ENCODE measurements around the gene PVALEF. TPM values are rescaled to one million over a fixed set of nuclear protein-coding genes. Genes with fewer than 3 reads are reported as not detected.

The PVALEF gene
- total and polyA plus RNA-seq, 2 of the 8 experiments (the other 6 are each of a cell fraction or from before 2014, with no cell fraction given) = 0.03 TPM; not detected in 1

DNA sequence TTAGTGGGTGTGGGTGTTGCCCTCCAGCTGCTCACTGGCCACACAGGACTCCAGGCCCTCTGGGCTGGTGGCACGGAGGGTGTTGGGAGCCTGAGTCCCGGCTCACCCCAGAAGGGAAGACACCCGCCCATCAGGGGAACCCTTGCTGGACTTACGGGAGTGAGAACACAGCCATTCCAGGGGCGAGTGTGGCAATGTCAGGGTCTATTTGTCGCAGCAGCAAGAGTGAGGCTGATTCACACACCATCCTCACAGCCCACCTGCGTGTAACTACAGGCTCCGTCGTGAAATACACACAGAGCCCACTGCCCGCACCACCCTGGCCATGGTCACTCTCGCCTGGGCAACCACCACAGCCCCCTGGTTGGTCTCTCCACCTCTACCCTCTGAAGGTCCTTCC lies 18.5 kb downstream of the PVALEF start:
- Histone ChIP-seq H3K4me2 (ENCODE audit: insufficient read depth in 1 of 2, low read depth in 2 of 2, low read length in 2 of 2) (no peak overlapping the region), H3K36me3 (ENCODE audit: control insufficient read depth in 2 of 4, insufficient read depth in 4 of 4, low read length in 3 of 4) (no peaks in the 10 kb centered on the region; a peak in 2 of 8 replicates), H2BK15ac (ENCODE audit: low read length) (no peak overlapping the region), H3K4me3 (ENCODE audit: extremely low read depth in 1 of 4, insufficient read depth in 2 of 4, low read depth in 3 of 4, low read length in 4 of 4) (no peak overlapping the region), H3K18ac (ENCODE audit: extremely low read depth, low read length) (no peak overlapping the region), H3K27ac (ENCODE audit: low read depth, low read length) (no peak overlapping the region), H2BK120ac (replicated peaks; ENCODE audit: low read depth, low read length) (no peak overlapping the region), H3K23ac (ENCODE audit: insufficient read length) (no peak overlapping the region), H2AK5ac (ENCODE audit: low read depth, low read length) (no peak overlapping the region), H4K5ac (ENCODE audit: insufficient read length, low read depth, low read length) (no peak overlapping the region), H3K79me2 (ENCODE audit: control insufficient read depth in 1 of 2, insufficient read depth in 2 of 2, low read length in 2 of 2) (no peaks in the 10 kb centered on the region), H3K23me2 (ENCODE audit: low read depth, low read length) (no peaks in the 10 kb centered on the region), H3K79me1 (ENCODE audit: low read depth, low read length) (no peaks in the 10 kb centered on the region), H3K9ac (replicated peaks in 1 of 4; ENCODE audit: extremely low read depth in 1 of 4, low read depth in 3 of 4, low read length in 3 of 4) (no peak overlapping the region), H3K4ac (replicated peaks; ENCODE audit: insufficient read length, low read depth, low read length) (no peak overlapping the region), H2BK12ac (ENCODE audit: low read depth, low read length) (no peak overlapping the region), H3K27me3 (replicated peaks in 1 of 4; ENCODE audit: control insufficient read depth in 3 of 4, extremely low read depth in 1 of 4, insufficient read depth in 3 of 4, low read length in 3 of 4) (no peaks in the 10 kb centered on the region), H4K20me1 (replicated peaks in 1 of 2; ENCODE audit: control insufficient read depth in 1 of 2, insufficient read depth in 2 of 2, low read length in 2 of 2) (peaks cover 0 to 3% of the 10 kb centered on the region in 2 experiments), H4K91ac (replicated peaks; ENCODE audit: insufficient read length, low read length) (no peak overlapping the region), H4K8ac (ENCODE audit: extremely low read depth, insufficient read depth, low read length) (0 out of 2 replicates have a peak overlapping the region, but pooled peaks have one; percentile 51), H2BK20ac (ENCODE audit: low read length) (no peak overlapping the region), H2AFZ (ENCODE audit: low read length) (no peak overlapping the region), H2BK5ac (ENCODE audit: low read depth, low read length) (no peak overlapping the region), H3K4me1 (replicated peaks in 1 of 4; ENCODE audit: control insufficient read depth in 3 of 4, insufficient read depth in 4 of 4, low read length in 3 of 4) (peaks cover 0 to 5% (median under 1%) of the 10 kb centered on the region in 4 experiments; a peak in 2 of 7 replicates), H3K56ac (replicated peaks; ENCODE audit: insufficient read length, low read depth, low read length) (no peak overlapping the region), H3K14ac (ENCODE audit: insufficient read length) (no peak overlapping the region), H3K9me3 (ENCODE audit: insufficient read depth in 2 of 2, low read depth in 1 of 2, low read length in 1 of 2) (no peaks in the 10 kb centered on the region; a peak in 1 of 4 replicates)
- DNase-seq (ENCODE audit: low read depth in 1 of 2, low spot score in 2 of 2) (no peak), FAIRE-seq (no peak)
- ChIA-PET POLR2A (ENCODE audit: partially characterized antibody) (no interaction called here), CTCF (ENCODE audit: partially characterized antibody) (interaction anchor here (1.2 to 1.3 kb wide), 2 partner anchors 11 to 82 kb away, joined by 3 to 4 read pairs; no protein-coding TSS in a partner anchor)
- WGBS, 2 experiments (ENCODE audit: extremely low coverage in 1 of 2, insufficient coverage in 1 of 2, insufficient read length in 1 of 2, insufficient replicate concordance in 2 of 2, low coverage in 1 of 2, low lambda C conversion rate in 2 of 2, missing lambda C conversion rate in 1 of 2) = 90% methylated on average over 8 of the region's 11 CpGs; no CpG with 5 or more reads in 1 of the 2 experiments
- 0 out of 3 replicates have a peak, but pooled peaks of 1 of the 2 experiments have one; percentile 11 for TF ChIP-seq POLR2A (IDR thresholded peaks at IDR 0.05; ENCODE audit: control extremely low read depth in 1 of 2, low read depth in 2 of 2, low read length in 2 of 2)
- no peak for TF ChIP-seq SUZ12 (IDR thresholded peaks at IDR 0.05; ENCODE audit: low read length)
